Measurements from ENCODE around the gene PDZD2.

DNA sequence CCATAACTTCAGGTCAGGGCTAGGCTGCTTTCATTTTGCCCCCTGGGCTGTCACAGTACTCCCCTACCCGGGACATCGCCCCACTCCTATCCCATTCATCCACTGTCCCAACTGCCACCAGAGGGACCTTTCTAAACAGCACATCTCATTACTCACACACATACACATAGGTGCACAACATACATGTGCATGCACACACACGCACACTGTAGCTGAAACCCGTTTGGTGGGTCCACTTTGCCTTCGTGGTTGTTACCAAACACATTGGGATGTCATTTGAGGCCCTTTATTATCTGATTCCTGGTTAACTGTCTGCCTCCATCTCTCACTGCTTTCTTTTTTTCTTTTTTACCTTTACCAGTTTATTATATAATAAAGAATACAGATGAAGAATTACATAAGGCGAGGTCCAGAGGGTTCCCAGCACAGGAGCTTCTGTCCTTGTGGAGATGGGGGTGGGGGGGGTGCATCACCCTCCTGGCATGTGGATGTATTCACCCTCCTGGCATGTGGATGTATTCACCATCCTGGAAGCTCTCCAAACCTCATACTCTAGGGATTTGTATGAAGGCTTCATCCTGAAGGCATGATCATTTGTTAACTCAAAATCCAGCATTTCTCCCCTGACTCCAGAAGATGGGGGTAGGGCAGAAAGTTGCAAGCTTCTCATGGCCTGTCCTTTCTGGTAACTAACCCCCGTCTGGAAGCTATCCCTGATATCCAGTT, 349.2 kb downstream of the PDZD2 start:
- TF ChIP-seq, protein P1, sequence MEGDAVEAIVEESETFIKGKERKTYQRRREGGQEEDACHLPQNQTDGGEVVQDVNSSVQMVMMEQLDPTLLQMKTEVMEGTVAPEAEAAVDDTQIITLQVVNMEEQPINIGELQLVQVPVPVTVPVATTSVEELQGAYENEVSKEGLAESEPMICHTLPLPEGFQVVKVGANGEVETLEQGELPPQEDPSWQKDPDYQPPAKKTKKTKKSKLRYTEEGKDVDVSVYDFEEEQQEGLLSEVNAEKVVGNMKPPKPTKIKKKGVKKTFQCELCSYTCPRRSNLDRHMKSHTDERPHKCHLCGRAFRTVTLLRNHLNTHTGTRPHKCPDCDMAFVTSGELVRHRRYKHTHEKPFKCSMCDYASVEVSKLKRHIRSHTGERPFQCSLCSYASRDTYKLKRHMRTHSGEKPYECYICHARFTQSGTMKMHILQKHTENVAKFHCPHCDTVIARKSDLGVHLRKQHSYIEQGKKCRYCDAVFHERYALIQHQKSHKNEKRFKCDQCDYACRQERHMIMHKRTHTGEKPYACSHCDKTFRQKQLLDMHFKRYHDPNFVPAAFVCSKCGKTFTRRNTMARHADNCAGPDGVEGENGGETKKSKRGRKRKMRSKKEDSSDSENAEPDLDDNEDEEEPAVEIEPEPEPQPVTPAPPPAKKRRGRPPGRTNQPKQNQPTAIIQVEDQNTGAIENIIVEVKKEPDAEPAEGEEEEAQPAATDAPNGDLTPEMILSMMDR (IDR thresholded peaks at IDR 0.05; ENCODE audit: insufficient read depth, low read length), result no peak
- TF ChIP-seq POLR2AphosphoS5 (IDR thresholded peaks at IDR 0.05; ENCODE audit: low read depth), result no peak

Data from HL-60 (cell line).